Measurements from ENCODE around the gene FAM124A.

FAM124A gene

DNA sequence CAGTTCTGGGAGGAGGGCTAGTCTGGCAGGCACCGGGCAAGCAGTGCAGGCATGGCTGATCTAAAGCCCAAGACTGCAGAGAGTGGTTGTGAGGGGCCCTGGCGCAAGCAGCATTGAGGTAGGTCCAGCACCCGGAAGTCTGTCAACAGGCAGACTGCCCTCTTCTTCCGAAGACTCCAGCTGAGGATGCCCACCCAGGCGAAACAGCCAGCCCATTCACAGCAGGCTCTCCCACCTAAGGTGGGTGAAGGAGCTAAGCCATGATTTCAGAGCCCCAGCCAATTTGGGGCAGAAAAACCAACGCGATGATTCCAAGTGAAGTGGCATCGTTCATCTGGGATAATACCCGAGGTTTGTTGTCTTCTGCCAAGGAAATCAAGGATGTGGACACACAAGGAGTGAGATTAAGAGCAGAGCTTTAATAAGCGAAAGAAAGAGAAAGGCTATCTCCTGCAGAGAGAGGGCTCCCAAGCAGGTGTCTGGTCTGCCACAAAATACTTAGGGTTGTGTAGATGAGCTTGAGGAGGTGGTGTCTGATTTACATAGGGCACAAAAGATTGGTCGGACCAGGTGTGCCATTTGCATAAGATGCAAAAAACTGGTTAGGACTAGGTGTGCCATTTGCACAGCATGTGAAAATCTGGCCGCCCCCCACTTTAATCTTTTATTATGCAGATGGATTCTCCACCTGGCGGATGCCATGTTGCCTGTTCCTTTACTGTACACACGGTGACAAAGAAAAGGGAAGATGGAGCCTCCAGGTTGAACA, 22.6 kb downstream of the FAM124A start:
- DNase-seq: no peak

DNA sequence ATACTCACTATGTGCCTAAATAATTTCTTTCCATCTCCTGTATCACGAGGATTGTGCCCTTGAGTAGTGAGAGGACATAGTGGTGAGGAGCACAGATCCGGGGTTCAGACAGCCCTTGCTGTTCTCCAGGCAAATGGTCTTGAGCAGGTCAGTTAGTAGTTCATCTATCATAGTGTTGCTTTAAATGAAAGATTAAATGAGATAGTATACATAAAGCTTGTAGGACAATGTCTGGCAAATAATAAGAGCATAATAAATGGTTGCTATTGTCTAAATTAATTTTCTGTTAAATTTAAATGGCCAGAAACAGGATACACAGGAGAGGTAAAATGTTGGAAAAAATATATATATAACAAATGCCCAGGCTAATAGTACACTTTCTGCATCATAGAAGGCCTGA, 23.4 kb downstream of the FAM124A start:
- DNase-seq: no peak

DNA sequence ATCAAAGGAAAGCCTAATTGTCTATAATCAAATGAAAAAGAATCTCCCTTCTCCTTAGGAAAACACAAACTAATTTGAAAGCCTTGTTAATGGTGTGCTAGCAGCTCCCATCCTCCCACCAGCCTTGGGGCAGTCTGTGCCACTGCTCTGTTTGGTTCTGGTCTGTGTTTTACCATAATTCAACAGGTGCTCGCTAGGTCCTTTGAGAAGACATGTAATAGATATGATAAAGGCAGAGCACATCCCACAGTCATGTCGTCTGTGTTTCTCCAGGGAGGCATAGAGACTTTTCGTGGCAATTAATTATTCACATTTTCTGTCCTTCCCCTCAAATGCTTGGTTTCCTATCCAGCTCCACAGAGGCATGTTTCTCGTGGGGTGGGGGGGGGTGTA, 23.8 kb downstream of the FAM124A start:
- DNase-seq: no peak

DNA sequence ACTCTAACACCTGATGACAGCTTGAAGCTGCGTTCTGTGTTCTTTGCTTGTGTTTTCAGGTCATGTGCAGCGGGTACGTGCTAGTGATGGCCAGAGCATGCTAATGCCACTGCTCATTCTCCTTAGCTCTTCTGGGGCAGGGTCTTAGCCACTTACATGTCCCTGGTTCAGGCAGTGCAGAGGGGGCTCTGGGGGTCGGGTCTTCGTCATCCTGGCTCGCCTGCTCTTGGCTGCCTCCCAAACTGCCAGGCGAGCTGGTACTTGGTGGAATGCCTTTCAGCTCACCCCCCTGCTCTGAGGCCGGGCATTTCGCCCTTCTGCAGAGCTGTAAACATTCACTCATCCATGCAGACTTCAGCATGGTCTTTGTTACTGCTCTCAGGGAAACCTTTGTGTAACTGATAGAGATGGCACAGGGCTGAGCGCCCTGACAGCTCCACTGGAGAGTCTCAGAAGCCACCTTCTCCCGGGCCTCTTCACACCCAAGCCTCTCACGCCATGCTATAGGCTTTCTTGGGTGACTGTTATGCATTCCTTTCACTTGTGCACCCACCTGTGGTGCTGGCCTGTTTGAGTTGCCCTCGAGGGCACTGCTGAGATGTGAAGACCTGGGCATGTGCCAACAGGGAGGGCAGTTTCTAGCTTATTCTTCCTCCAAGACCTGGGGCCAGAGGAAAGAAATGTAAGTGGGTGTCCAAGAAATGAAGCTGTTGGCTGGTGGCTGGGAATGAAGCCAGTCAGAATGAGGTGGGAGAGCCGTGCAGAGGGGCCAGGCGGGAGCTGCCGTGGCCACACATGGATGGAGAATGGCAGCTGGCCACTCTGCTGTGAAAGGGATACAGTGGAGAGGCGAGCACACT, 24.4 kb downstream of the FAM124A start:
- no peak for DNase-seq

DNA sequence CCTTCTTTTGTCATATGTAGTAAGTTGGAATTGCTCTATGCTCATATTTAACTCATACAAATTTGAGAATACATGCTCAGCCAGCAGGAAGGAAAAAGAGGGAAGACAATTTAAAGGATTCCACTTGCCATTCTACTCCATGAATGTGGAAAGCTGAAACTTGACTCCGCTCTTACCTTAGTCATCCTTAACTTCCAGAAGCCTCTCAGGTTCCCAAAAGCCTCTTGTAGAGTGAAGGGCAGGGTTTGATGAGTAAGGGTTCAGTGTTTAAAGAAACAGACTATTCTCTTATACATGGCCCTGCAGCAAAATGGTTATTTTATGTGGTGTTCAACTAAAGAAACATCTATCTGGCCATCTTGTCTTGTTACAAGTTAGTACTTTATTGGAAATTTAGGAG, 27.1 kb downstream of the FAM124A start:
- DNase-seq: no peak

DNA sequence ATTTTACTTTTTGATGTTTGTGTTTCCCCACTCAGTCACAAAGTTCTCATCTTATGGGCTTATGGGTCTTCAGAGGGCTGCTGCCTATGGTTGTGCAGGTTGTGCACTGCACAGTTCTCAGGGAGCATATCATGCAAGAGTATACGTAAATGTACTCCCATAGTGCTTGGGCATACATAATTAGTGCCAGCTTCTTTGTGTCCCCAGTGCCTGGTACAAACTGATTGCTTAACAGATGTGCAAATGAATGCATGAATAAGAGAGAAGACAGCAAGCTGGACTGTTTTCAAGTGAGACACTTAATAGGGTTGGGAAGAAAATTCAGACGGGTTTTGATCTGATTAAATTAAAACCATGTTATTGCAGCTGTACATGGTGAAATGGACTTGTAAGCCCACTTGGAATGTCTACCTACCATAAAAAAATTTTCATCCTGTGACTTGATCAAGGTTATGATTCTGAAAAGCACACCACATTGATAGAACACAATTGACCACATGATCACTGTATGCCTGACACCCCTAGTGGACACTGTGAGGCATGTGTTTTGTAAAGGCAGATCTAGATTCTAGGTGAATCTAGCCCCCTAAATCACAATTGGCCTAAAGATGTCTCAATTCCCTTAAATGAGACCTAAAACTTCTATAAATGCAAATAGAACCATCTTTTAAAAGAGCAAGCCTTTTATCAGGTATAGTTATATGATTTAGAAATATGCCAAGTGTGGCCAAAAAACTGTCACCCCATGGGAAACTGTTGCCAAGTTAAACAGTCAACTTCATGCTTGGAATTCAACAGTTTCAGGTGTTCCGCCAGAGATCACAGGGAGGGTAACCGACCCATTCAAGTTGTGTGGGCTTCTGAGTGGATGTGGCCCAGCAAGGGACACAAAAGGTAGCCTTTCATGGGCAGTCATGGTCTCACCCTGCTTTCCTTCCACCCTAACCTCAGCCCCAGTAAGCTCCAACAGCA, 27.9 kb downstream of the FAM124A start:
- no peak for DNase-seq

DNA sequence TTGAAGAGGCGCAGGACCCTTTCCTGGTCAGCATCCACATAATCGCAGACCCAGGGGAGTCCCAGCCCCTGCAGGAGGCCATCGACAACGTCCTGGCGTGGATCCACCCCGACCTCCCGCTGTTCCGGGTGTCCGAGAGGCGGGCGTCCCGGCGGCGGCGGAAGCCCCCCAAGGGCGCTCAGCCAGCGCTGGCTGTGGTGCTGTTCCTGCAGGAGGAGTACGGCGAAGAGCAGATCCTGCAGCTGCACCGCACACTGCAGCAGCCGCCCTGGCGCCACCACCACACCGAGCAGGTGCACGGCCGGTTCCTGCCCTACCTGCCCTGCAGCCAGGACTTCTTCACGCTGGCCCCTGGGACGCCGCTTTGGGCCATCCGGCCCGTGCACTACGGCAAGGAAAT, 29.3 kb downstream of the FAM124A start:
- no peak for DNase-seq

DNA sequence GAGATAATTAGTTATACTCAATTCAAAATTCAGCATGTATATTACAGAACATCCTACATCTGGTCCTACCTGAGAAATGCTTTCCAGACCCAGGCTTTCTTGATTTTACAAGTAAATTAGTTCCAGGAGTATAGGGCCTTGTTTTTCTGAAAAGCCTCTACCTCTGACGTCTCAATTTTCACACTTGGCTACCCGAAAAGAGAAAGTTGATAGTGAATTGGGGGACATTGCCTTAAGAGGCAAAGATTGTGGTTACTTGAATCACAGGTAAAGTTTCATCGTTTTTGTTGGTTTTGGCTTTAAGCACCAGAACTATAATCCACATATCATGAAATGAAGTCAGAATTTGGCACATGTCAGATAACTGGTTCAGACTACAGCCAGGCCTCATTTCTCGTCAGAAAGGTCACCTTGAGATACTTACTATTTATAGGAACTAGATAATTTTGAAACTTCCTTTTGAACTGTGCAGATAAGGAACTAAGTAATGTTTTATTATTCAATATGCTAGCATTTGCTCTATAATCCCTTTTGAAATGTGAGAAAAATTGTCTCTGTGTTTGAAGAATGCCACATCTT, 30.8 kb downstream of the FAM124A start:
- DNase-seq: no peak

DNA sequence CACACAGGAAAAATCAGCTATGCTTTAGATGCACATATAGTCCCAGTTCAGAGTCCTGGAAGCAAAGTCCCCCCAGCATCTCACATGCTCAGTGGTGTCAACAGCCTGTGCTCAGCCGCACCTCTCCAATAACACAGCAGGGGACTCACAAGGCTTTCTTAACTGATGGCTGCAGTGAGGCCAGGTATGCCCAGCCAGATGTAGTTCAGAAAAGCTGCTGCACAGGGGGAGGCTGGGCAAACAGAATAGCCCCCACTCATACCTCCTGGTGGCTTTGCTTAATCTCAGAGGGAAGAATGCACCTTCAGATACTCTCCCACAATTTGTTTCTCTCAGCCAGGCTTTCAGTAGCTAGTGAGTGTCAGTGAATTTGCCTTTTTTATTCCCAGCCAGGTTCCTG, 33.4 kb downstream of the FAM124A start:
- no peak for DNase-seq

DNA sequence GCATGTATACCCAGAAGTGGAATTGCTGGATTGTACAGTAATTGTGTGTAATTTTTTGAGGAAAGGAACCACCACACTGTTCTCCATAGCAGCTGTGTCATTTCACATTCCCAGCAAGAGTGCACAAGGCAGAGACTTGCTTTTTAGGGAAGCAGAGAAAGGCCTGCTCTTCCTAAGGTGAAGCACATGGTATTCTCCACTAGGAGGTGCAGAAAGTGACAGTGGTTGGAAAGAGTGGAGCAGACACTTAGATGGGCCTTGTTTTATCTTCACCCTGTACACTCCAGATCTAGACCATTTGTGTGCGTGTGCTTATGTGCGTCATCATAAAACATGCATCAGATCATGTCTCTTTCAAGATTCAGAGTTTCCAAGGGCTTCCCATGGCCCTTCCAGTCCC, 35.0 kb downstream of the FAM124A start:
- DNase-seq: no peak

DNA sequence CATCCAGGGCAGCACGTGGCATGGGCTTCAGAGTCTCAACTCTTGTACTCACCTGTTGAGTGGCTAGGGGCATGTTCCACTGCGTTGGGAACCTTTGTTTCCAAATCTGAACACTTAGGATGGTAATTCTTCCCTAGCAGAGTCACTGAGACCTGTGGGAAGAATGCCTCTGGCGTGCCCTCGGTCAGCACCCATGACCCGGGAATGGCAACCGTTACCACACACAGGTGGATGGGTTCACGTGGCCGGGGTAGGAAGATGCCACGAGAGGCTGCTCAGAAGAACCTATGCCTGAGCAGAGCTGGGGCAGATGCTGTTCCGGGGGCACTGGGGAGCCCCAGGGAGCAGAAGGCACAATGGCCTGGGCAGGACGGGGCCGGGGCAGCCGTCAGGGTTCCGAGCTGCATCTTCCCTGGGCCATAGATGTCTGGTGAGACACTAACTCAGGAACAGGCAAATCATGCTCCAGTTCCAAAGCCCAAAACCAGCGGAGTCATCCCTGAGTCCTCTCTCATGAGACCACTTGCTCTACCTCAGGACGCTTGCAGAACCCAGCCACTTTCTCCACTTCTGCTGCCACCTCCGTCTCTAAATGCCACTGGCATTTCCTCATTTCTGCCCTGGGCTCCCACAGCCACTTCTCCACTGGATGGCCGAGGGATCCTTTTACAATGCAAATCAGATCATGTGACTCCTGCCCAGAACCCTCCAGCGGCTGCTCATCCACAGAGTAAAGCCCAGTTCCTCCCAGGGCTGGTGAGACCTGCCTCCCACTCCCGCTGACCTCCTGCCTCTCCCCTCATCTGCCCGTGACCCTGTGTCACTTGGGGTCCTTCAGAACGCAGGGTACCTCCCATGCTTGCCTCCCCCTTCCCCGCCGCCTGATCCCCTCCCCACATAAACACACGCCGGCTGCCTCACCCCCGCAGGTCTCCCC, 36.7 kb downstream of the FAM124A start:
- DNase-seq: peak; percentile 17

DNA sequence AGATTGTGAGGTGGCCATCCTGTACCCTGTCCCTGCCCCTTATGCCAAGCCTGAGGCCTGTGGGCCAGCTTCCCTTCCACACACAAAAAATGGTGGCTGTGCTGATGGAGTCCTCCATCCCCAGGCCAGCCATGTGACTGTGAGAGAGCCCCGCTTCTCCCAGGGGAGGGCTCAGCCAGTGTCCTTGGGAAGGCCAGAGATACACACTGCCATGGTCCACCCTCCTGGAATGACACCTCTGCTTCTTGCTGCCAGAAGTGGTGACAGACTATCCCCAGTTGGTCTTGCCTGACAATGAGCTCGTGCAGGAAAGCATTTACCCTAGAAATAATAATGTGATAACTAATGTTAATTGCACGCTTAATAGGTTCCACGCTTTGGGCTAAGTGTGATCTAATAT, 38.0 kb downstream of the FAM124A start:
- DNase-seq: no peak

DNA sequence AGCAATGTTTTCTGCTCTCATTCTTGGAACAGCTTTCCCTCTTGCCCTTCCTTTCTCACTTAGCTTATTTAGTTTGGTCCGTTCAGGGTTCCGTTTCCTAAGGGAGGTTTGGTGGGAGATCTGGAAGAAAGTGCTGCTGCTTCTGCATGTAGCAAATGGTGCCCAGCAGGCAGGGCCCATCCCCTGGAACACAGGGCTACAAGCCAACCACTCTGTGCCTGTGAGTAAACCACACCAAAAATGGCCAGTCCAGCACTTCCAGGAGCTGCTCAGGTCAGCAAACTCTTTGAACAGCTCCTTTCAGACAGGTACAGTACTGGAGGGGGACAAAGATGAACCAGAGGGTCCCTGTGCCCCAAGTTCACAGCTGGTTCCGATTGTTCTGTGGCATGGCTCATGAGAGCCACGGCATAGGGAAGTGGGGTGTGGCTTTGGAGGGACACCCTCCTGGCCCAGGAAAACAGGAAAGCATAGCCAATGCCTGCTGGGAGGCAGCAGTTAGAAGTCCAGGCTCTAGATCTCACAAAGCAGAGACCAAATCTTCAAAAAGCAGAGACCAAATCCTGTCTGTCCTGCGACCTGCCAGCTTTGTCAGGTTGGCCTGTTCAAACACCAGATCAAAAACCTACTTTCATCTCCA, 39.5 kb downstream of the FAM124A start:
- DNase-seq: no peak

DNA sequence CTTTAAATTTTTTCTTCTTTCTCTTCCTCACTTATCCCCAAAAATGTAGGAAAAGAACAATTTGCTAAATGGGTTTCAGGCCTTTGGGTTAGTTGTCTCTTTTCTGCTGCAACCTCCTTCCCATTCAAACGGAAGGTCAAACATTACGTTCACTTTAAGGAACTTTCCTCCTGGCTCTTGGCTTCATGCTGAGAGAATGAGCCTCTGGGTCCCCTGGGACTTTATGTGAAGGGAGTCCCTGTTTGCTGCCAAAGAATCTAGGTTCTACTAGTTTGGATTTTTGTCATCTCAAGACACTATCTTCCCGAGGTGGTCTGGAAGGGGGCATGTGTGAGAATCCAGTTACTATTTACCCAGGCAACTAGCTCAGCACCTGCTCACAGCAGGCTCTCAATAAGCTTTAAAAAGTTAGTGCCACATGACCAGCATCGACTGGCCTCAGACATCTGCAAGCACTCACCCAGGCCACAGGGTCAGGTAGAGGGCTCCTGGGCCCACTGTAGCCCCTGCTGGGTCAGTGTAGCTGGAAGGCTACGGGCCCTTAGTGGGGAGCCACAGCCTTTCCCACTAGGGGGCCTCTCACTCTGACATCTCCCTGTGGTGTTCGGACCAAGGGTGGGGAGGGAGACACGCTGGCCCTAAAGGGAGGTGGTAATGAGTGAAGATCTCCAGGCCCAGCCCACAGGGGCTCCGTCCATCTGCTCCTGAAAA, 40.5 kb downstream of the FAM124A start:
- DNase-seq: no peak

DNA sequence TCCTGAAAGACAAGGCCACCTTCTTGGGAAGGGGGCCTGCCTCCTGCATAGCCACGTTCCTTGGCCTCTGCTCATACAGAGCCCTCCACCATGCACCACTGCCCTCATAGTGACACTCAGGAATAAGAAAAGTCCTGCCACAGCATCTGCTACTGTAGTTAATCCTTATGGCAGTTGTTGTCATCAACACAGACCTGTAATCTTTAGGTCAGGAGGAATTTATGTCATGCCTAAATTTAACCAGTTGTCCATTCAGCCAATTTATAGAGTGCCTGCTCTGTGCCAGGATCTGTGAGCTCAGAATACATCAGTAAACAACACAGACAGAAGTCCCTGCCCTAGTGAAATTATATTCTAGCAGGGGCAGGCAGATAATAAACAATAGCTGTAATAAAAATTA, 44.4 kb downstream of the FAM124A start:
- no peak for DNase-seq

DNA sequence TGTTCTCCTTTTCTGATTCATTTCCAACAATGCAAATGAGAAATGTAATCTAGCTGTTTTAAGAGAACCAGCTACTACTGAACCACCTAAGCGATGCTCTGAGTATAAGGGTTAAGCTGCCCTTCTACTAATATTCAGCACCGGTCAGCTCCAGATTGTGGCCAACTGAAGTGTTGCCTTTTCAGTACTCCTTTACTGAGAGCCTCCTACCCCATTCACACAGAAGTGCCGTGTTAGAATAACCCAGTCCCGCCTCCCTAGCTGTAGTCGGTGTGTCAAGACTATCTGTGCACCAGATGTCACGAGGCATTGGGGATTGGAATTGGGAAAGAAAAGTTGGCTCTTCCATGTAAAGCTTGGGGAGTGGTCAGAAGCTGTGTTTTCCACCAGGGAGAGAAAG, 45.4 kb downstream of the FAM124A start:
- no peak for DNase-seq

DNA sequence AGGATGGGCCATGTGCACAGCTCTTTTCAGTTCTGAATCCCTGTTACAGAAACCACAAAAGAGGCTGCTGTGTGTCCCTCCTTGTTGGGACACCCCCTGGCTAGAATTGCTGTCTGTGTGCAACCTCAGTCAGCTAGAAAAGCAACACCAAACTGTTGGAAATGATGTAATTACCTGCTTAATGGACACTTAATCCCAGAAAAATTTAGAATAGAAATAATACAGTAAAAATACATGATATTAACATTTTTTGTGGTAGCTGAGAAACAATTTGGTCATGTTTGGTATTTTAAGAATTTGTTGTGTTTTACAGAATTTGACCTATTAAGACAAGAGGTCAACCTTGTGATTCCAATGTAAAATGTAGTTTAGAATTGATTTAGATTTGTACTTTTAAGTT, 46.8 kb downstream of the FAM124A start:
- DNase-seq: no peak

DNA sequence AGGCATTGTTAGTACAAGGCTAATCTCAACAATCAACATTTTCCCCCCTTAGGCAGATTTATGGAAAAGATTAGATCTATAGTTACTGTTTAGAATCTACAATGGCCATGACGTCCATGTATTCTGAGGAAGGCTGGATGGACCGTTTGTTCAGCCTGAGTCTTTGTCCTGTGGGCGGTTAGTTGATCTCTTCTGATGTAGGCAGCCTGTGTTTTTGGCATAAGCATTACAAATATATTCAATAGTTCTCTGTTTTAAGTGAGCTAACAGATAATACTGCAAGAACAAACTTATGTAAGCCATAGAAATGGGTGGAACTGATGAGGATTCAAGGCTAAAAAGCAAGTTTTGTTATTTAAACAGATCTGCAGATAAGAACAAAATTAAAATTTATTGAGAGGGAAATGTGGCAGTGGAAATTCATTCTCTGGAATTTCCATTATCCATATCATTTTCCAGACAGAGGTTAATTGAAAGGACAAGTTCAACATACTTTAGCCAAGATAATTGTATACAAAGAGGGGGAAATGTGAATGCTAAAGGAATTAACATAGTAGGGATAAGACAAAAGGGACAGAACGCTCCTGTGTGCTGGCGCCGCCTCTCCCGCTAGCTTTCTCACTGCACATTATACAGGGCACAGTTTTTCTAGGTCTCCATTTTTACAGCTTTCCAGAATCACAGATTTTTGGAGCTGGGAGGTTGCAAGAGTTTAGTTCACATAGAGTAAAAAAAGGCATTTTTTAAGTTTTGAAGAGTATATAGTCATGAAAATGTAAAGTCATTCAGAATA, 48.6 kb downstream of the FAM124A start:
- DNase-seq: no peak

DNA sequence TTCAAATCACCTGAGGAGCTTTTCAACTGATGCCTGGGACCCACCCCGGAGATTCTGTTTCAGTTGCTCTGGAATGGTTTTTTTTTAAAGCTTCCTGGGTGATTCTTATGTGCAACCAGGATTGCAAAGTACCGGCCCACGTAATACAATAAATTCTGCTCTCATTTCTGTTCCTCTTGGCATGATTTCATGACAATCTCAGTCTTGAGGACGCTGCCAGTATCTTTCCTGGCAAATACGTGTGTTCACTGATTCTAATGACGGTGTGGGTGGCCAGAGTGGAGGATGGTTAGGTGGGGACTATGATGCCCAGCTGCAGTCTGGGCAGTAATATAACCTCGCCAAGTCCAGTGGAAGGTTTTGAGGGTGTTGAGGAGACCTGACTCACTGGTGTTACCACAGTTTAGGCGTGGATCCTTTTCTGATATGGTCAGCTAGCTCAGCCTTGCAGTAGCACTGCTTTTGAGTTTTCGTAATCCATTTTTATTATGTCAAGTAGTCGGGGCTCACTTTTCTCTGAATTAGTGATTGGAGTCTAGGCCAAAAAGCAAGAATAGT, 49.4 kb downstream of the FAM124A start:
- no peak for DNase-seq

Measured in NCI-H510A (cell line).